HepG2 (cell line): ENCODE measurements around the gene SLC16A6. TPM values are rescaled to one million over a fixed set of nuclear protein-coding genes. Genes with fewer than 3 reads are reported as not detected.

Experiments used
- ATAC-seq: fragments of 200-7000 bp; cut with Tn5 transposase; 3 replicates; pipeline ENCODE4 v1.9.1; 2020; ENCODE audit warnings: mild to moderate bottlenecking, moderate library complexity
- BruUV-seq: library from RNA; stranded (reverse); fragments of 400-500 nt; replicated peaks from 2 replicates; lab custom pipeline; 2021; lab: Mats Ljungman, UMichigan
- CTCF ChIA-PET: fragments of 300-600 bp; formaldehyde crosslinking; extraction: SDS; loops from one replicate; lab custom pipeline; 2021; ENCODE audit warnings: low total read pairs, inconsistent platforms, low intra/inter-chr PET ratio; lab: Yijun Ruan, JAX
- POLR2A ChIA-PET: fragments of 350-600 bp; sonication (Branson Sonifier 250); formaldehyde crosslinking; loops from one replicate; lab custom pipeline; 2020; ENCODE audit warnings: antibody characterized with exemption, inconsistent platforms; lab: Yijun Ruan, JAX
- DNase-seq: peaks from one replicate; pipeline ENCODE4 v3.0.0-alpha.2; 2015; ENCODE audit warnings: low spot score
- FAIRE-seq: peaks from 3 replicates; lab custom pipeline; 2011; peaks lifted over from hg19 to GRCh38; lab: Jason Lieb, UNC
- H2AFZ ChIP-seq: one replicate; pipeline ENCODE4 v1.6.1; 2011; ENCODE audit warnings: low read length, inconsistent platforms
- H3K27ac ChIP-seq: fragments of 300-600 bp; 3 replicates; pipeline ENCODE4 v1.8.0; 2011; ENCODE audit warnings: mixed run types, mild to moderate bottlenecking, mixed read lengths, low read length, inconsistent platforms; ENCODE audit not compliant: insufficient read depth; ENCODE audit errors: extremely low read length
- H3K27me3 ChIP-seq, 2 experiments: fragments of 200-600 bp in 1 of 2; 2 replicates in 1 of 2; 3 replicates in 1 of 2; pipeline versions ENCODE4 v1.6.0 to v1.8.0; 2011; ENCODE audit warnings: low read length in 2 of 2, mild to moderate bottlenecking in 2 of 2, moderate library complexity in 2 of 2, inconsistent platforms in 1 of 2; ENCODE audit not compliant: insufficient read depth in 2 of 2, control insufficient read depth in 1 of 2
- H3K36me3 ChIP-seq, 2 experiments: fragments of 200-600 bp in 1 of 2; replicated peaks in 1 of 2; 2 replicates in 1 of 2; 3 replicates in 1 of 2; pipeline versions ENCODE4 v1.5.1 to v1.8.0; 2011; ENCODE audit warnings: low read length in 2 of 2, inconsistent platforms in 1 of 2; ENCODE audit not compliant: insufficient read depth in 2 of 2, control insufficient read depth in 1 of 2
- H3K4me1 ChIP-seq: 2 replicates; pipeline ENCODE4 v1.5.1; 2012; ENCODE audit warnings: low read length, inconsistent platforms; ENCODE audit not compliant: insufficient read depth
- H3K4me2 ChIP-seq: 2 replicates; pipeline ENCODE4 v1.6.0; 2011; ENCODE audit warnings: low read depth, low read length, inconsistent platforms
- H3K4me3 ChIP-seq, 3 experiments: fragments of 200-600 bp in 1 of 3; sonication (generic), shearing (Covaris generic) in 1 of 3; replicated peaks in 1 of 3; 2 replicates each; pipeline ENCODE4 v1.5.1; 2011 to 2016; ENCODE audit warnings: low read length in 3 of 3, inconsistent platforms in 2 of 3, low read depth in 2 of 3, mild to moderate bottlenecking in 2 of 3, control low read depth in 1 of 3, mixed read lengths in 1 of 3; ENCODE audit not compliant: insufficient read depth in 1 of 3
- H3K79me2 ChIP-seq: one replicate; pipeline ENCODE4 v1.6.1; 2011; ENCODE audit warnings: low read length, inconsistent platforms; ENCODE audit not compliant: insufficient read depth
- H3K9ac ChIP-seq: 2 replicates; pipeline ENCODE4 v1.6.0; 2011; ENCODE audit warnings: mild to moderate bottlenecking, low read depth, low read length, inconsistent platforms; ENCODE audit not compliant: insufficient read depth
- H3K9me3 ChIP-seq: 2 replicates; pipeline ENCODE4 v1.5.1; 2012; ENCODE audit warnings: mild to moderate bottlenecking, low read length
- H4K20me1 ChIP-seq: 2 replicates; pipeline ENCODE4 v1.6.0; 2011; ENCODE audit warnings: inconsistent platforms, mild to moderate bottlenecking, low read length, moderate library complexity; ENCODE audit not compliant: insufficient read depth
- BRCA1 ChIP-seq: sonication (generic); formaldehyde crosslinking; IDR thresholded peaks from 2 replicates; pipeline ENCODE4 v1.4.0; 2020; ENCODE audit warnings: missing genetic modification reagents
- DPF2 ChIP-seq: sonication (generic); formaldehyde crosslinking; IDR thresholded peaks from 2 replicates; pipeline ENCODE4 v1.4.0; 2020; ENCODE audit warnings: mild to moderate bottlenecking, low read depth, missing genetic modification reagents, borderline replicate concordance
- ELF1 ChIP-seq: sonication (generic); formaldehyde crosslinking; IDR thresholded peaks from 2 replicates; pipeline ENCODE4 v1.4.0; 2020; ENCODE audit warnings: missing genetic modification reagents
- HNRNPH1 ChIP-seq: fragments of 200-400 bp; formaldehyde crosslinking; optimal IDR thresholded peaks from 2 replicates; pipeline ENCODE3; 2017; ENCODE audit warnings: mild to moderate bottlenecking, low read depth, low read length
- SAFB2 ChIP-seq: sonication (generic); formaldehyde crosslinking; IDR thresholded peaks from 2 replicates; pipeline ENCODE4 v1.5.1; 2020; ENCODE audit warnings: missing genetic modification reagents, low read depth, mild to moderate bottlenecking, borderline replicate concordance
- TBX2 ChIP-seq: sonication (generic); formaldehyde crosslinking; IDR thresholded peaks from 2 replicates; pipeline ENCODE4 v1.5.0; 2020; ENCODE audit warnings: missing genetic modification reagents, mild to moderate bottlenecking, borderline replicate concordance
- ZNF691 ChIP-seq: sonication (generic); formaldehyde crosslinking; IDR thresholded peaks from 2 replicates; pipeline ENCODE4 v1.4.0; 2020; ENCODE audit warnings: missing genetic modification reagents, low read depth, mild to moderate bottlenecking, borderline replicate concordance
- ZSCAN9 ChIP-seq: IDR thresholded peaks from 2 replicates; pipeline ENCODE4 v1.6.1; 2016; ENCODE audit warnings: borderline replicate concordance
- WGBS: methylation state at CpG from one replicate; pipeline ENCODE4 v1.1.6; 2017; ENCODE audit warnings: low lambda C conversion rate; 5-methylcytosine and 5-hydroxymethylcytosine counted together
- in situ Hi-C: cut with HindIII; loops from 2 replicates; pipeline ENCODE4 v1.10.0; 2017; ENCODE audit warnings: low pct_unique_long_range_greater_than_20kb; ENCODE audit not compliant: extremely low pct_ligation_motif_present
- intact Hi-C: fragments of 100-400 bp; cut with micrococcal nuclease; formaldehyde crosslinking; loops from one replicate; pipeline ENCODE4 v1.10.0; 2022; ENCODE audit not compliant: unreplicated experiment
- polyA plus RNA-seq, 8 experiments: library from polyadenylated mRNA; depleted of rRNA in 3 of 8; stranded (reverse) in 7 of 8; unstranded in 1 of 8; fragments of >200 nt; fragmentation: Illumina TruSeq in 4 of 8; extraction: Trizol in 4 of 8; gene quantifications; 2 replicates each; pipeline versions ENCODE4 v1.2.1 to v1.2.3, GENCODE V29; 2011 to 2016; ENCODE audit warnings: low read depth in 4 of 8, missing spikeins in 1 of 8, mixed read lengths in 1 of 8; ENCODE audit not compliant: insufficient read depth in 1 of 8
- total RNA-seq, 5 experiments: library from RNA; depleted of rRNA; stranded (reverse); fragments of >200 nt; fragmentation: Illumina TruSeq; extraction: Trizol; gene quantifications; 2 replicates each; pipeline ENCODE4 v1.2.3, GENCODE V29; 2016; ENCODE audit warnings: low read depth in 1 of 5
- TF ChIP-seq, protein P1 (sequence below): sonication (generic); formaldehyde crosslinking; conservative IDR thresholded peaks from 2 replicates; pipeline ENCODE4 v1.4.0; 2020; ENCODE audit warnings: missing genetic modification reagents
- TF ChIP-seq, protein P2 (sequence below): IDR thresholded peaks from 2 replicates; pipeline ENCODE4 v1.6.1; 2016; ENCODE audit warnings: low read depth, missing genetic modification reagents, missing compliant biosample characterization

Gene SLC16A6
- total and polyA plus RNA-seq, 2 of the 13 experiments (the other 11 are each of a cell fraction or from before 2014, with no cell fraction given): 1.1 to 44.7 TPM

- H3K4me3 ChIP-seq: peak overlapping the region in 2 of 3 experiments; percentile 74 to 79; a peak in 4 of 6 replicates
- intact Hi-C loops (no loop called here), in situ Hi-C loops (loop anchor here (25.0 kb wide), 1 partner anchor 473 kb away; no protein-coding TSS in a partner anchor)
- ChIA-PET POLR2A (interaction anchor here (1.0 kb wide), 1 partner anchor 11 kb away, joined by 4 read pairs; no protein-coding TSS in a partner anchor), CTCF (no interaction called here)
- TF ChIP-seq SAFB2 (no peak), TBX2 (CRISPR knock-in tag) (0 out of 2 replicates have a peak, but pooled peaks have one; percentile 1), BRCA1 (CRISPR knock-in tag) (no peak)
- TF ChIP-seq, protein P1, sequence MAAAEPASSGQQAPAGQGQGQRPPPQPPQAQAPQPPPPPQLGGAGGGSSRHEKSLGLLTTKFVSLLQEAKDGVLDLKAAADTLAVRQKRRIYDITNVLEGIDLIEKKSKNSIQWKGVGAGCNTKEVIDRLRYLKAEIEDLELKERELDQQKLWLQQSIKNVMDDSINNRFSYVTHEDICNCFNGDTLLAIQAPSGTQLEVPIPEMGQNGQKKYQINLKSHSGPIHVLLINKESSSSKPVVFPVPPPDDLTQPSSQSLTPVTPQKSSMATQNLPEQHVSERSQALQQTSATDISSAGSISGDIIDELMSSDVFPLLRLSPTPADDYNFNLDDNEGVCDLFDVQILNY (CRISPR knock-in tag): no peak
- no peak for ATAC-seq
- peaks cover 3% of the 10 kb centered on the region for H3K79me2 ChIP-seq
- no TSS peak for BruUV-seq
- peaks cover 0 to 3% of the 10 kb centered on the region in 2 experiments; a peak in 1 of 5 replicates for H3K27me3 ChIP-seq
- H3K4me1 ChIP-seq: peaks cover 42% of the 10 kb centered on the region
- DNase-seq: no peak
- H3K36me3 ChIP-seq: no peaks in the 10 kb centered on the region
- H3K4me2 ChIP-seq: peak overlapping the region; percentile 89
- no peaks in the 10 kb centered on the region for H4K20me1 ChIP-seq
- H3K9ac ChIP-seq: no peak overlapping the region
- 92% methylated on average over 7 of the region's 7 CpGs for WGBS
- H3K27ac ChIP-seq: no peak overlapping the region
- no peak for FAIRE-seq
- H2AFZ ChIP-seq: no peak overlapping the region
- H3K9me3 ChIP-seq: no peaks in the 10 kb centered on the region
Measured at GRCh38 chr17:68289473-68289872, 1.5 kb downstream of the SLC16A6 start.

GRCh38 chr17:68288804-68289203 lies 2.1 kb downstream of the SLC16A6 start:
- Histone ChIP-seq H3K27me3 (peaks cover 0 to 3% of the 10 kb centered on the region in 2 experiments; a peak in 1 of 5 replicates), H3K4me3 (no peak overlapping the region), H3K9me3 (no peaks in the 10 kb centered on the region), H3K79me2 (peaks cover 3% of the 10 kb centered on the region), H3K9ac (no peak overlapping the region), H3K4me2 (no peak overlapping the region), H2AFZ (no peak overlapping the region), H3K36me3 (no peaks in the 10 kb centered on the region), H4K20me1 (no peaks in the 10 kb centered on the region), H3K4me1 (peaks cover 36% of the 10 kb centered on the region), H3K27ac (no peak overlapping the region)
- intact Hi-C loops (no loop called here), in situ Hi-C loops (loop anchor here (25.0 kb wide), 1 partner anchor 473 kb away; no protein-coding TSS in a partner anchor)
- no TSS peak for BruUV-seq
- no peak for TF ChIP-seq HNRNPH1
- no peak for TF ChIP-seq ELF1 (CRISPR knock-in tag)
- TF ChIP-seq, protein P2, sequence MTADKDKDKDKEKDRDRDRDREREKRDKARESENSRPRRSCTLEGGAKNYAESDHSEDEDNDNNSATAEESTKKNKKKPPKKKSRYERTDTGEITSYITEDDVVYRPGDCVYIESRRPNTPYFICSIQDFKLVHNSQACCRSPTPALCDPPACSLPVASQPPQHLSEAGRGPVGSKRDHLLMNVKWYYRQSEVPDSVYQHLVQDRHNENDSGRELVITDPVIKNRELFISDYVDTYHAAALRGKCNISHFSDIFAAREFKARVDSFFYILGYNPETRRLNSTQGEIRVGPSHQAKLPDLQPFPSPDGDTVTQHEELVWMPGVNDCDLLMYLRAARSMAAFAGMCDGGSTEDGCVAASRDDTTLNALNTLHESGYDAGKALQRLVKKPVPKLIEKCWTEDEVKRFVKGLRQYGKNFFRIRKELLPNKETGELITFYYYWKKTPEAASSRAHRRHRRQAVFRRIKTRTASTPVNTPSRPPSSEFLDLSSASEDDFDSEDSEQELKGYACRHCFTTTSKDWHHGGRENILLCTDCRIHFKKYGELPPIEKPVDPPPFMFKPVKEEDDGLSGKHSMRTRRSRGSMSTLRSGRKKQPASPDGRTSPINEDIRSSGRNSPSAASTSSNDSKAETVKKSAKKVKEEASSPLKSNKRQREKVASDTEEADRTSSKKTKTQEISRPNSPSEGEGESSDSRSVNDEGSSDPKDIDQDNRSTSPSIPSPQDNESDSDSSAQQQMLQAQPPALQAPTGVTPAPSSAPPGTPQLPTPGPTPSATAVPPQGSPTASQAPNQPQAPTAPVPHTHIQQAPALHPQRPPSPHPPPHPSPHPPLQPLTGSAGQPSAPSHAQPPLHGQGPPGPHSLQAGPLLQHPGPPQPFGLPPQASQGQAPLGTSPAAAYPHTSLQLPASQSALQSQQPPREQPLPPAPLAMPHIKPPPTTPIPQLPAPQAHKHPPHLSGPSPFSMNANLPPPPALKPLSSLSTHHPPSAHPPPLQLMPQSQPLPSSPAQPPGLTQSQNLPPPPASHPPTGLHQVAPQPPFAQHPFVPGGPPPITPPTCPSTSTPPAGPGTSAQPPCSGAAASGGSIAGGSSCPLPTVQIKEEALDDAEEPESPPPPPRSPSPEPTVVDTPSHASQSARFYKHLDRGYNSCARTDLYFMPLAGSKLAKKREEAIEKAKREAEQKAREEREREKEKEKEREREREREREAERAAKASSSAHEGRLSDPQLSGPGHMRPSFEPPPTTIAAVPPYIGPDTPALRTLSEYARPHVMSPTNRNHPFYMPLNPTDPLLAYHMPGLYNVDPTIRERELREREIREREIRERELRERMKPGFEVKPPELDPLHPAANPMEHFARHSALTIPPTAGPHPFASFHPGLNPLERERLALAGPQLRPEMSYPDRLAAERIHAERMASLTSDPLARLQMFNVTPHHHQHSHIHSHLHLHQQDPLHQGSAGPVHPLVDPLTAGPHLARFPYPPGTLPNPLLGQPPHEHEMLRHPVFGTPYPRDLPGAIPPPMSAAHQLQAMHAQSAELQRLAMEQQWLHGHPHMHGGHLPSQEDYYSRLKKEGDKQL (CRISPR knock-in tag): no peak
- TF ChIP-seq DPF2 (CRISPR knock-in tag): no peak
- no peak for TF ChIP-seq ZSCAN9 (CRISPR knock-in tag)
- no peak for TF ChIP-seq ZNF691 (CRISPR knock-in tag)
- WGBS: 88% methylated on average over 7 of the region's 7 CpGs
- ATAC-seq: no peak
- CTCF ChIA-PET: no interaction called here
- no peak for FAIRE-seq
- DNase-seq: no peak
- POLR2A ChIA-PET: interaction anchor here (1.0 to 1.1 kb wide), 2 partner anchors 10 to 94 kb away, joined by 4 to 5 read pairs; no protein-coding TSS in a partner anchor
